Measurements from ENCODE around the gene SERPINA9. TPM values are rescaled to one million over a fixed set of nuclear protein-coding genes. Genes with fewer than 3 reads are reported as not detected.

Gene SERPINA9
- total RNA-seq, 1 experiment from 2014 or later: not detected

- H3K27me3 ChIP-seq (ENCODE audit: insufficient read depth, low read length): peaks cover 9% of the 10 kb centered on the region; the same call in 1 of the 2 replicates
- H4K20me1 ChIP-seq (ENCODE audit: insufficient read depth): no peaks in the 10 kb centered on the region
- POLR2A ChIA-PET: interaction anchor here (0.7 kb wide), 2 partner anchors 53 to 113 kb away, joined by 3 read pairs; no protein-coding TSS in a partner anchor
- peak overlapping the region in 1 of 2 experiments; percentile 25; a peak in 1 of 4 replicates for H3K4me3 ChIP-seq (replicated peaks in 1 of 2; ENCODE audit: low read depth in 1 of 2, low read length in 2 of 2)
- TF ChIP-seq CEBPB (IDR thresholded peaks at IDR 0.05; ENCODE audit: low read depth) (no peak), SRF (IDR thresholded peaks at IDR 0.05; ENCODE audit: low read depth) (no peak), ZNF274 (IDR thresholded peaks at IDR 0.05; ENCODE audit: low read depth, low read length) (no peak), RAD21 (IDR thresholded peaks at IDR 0.05; ENCODE audit: low read depth) (no peak), POLR2AphosphoS5 (IDR thresholded peaks at IDR 0.05; ENCODE audit: low read depth, low read length) (no peak), EZH2 (IDR thresholded peaks at IDR 0.05) (no peak), EGR1 (IDR thresholded peaks at IDR 0.05; ENCODE audit: low read depth) (no peak), SP1 (IDR thresholded peaks at IDR 0.05; ENCODE audit: low read depth) (no peak), POLR2A (IDR thresholded peaks at IDR 0.05; ENCODE audit: borderline replicate concordance, extremely low read depth, insufficient read depth, insufficient read length) (no peak), CBX3 (IDR thresholded peaks at IDR 0.05; ENCODE audit: low read depth) (no peak), REST (IDR thresholded peaks at IDR 0.05; ENCODE audit: low read depth) (no peak)
- no peak overlapping the region for H3K27ac ChIP-seq (ENCODE audit: low read depth, low read length)
- H3K9me3 ChIP-seq (ENCODE audit: control insufficient read depth in 1 of 2, insufficient read depth in 1 of 2, low read depth in 1 of 2, low read length in 2 of 2): no peaks in the 10 kb centered on the region
- no peaks in the 10 kb centered on the region for H3K36me3 ChIP-seq (ENCODE audit: control insufficient read depth in 1 of 2, insufficient read depth in 2 of 2, low read length in 2 of 2)
- peaks cover 0 to 13% of the 10 kb centered on the region in 2 experiments; a peak in 2 of 4 replicates for H3K4me1 ChIP-seq (ENCODE audit: control insufficient read depth in 1 of 2, insufficient read depth in 2 of 2, low read length in 2 of 2)
- BruUV-seq (replicated peaks): no TSS peak
- intact Hi-C loops (cut with micrococcal nuclease): loop anchor here (1.0 to 5.0 kb wide), 3 partner anchors 50 to 354 kb away; no protein-coding TSS in a partner anchor
- no peak for DNase-seq (ENCODE audit: low read depth, low spot score)
- RAD21 ChIA-PET (ENCODE audit: low non-redundant PET in 1 of 2, low total read pairs in 2 of 2, uncharacterized antibody in 2 of 2, unreplicated experiment in 2 of 2): interaction anchor here (0.8 to 1.3 kb wide), 4 partner anchors 53 to 355 kb away, joined by 3 to 19 read pairs (median 9); no protein-coding TSS in a partner anchor
- H3K9me2 ChIP-seq (ENCODE audit: insufficient read depth): no peaks in the 10 kb centered on the region
- no peak; the same call in 1 of the 2 replicates for ATAC-seq
- peak overlapping the region; percentile 73 for H3K4me2 ChIP-seq (ENCODE audit: low read length)
- CTCF ChIA-PET: interaction anchor here (0.6 to 2.6 kb wide), 27 partner anchors 8 to 551 kb away, joined by 3 to 56 read pairs (median 4); partner anchors contain the start of gene SERPINA9
- H3K9ac ChIP-seq (ENCODE audit: low read length): no peak overlapping the region
- H3K79me2 ChIP-seq (ENCODE audit: insufficient read depth, low read length): no peaks in the 10 kb centered on the region
- no peak overlapping the region for H2AFZ ChIP-seq (ENCODE audit: low read depth, low read length, poor library complexity, severe bottlenecking)
These were observed 10.9 kb upstream of the SERPINA9 start for GRCh38 chr14:94486883-94487282.
